ENCODE data around the gene IMPDH1.

IMPDH1 gene

DNA sequence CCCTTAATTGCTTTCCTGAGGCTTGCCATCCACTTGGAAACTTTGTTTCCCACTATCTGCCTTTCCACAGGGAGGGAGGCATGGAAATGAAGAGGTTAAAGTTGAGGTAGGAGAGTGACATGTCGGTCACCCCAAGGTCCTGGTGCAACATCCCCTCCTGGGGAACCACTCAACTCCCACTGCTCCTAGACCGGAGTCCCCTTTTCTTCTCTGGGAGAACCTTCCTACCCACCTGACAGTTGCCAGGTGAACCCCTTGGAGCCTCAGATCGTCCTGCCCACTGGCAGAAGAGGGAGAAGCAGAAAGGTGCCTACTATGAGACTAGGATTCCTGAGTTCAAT, 21.7 kb downstream of the IMPDH1 start:
- DNase-seq (ENCODE audit: low read depth) = no peak
- TF ChIP-seq, protein P1, sequence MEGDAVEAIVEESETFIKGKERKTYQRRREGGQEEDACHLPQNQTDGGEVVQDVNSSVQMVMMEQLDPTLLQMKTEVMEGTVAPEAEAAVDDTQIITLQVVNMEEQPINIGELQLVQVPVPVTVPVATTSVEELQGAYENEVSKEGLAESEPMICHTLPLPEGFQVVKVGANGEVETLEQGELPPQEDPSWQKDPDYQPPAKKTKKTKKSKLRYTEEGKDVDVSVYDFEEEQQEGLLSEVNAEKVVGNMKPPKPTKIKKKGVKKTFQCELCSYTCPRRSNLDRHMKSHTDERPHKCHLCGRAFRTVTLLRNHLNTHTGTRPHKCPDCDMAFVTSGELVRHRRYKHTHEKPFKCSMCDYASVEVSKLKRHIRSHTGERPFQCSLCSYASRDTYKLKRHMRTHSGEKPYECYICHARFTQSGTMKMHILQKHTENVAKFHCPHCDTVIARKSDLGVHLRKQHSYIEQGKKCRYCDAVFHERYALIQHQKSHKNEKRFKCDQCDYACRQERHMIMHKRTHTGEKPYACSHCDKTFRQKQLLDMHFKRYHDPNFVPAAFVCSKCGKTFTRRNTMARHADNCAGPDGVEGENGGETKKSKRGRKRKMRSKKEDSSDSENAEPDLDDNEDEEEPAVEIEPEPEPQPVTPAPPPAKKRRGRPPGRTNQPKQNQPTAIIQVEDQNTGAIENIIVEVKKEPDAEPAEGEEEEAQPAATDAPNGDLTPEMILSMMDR (IDR thresholded peaks at IDR 0.05; ENCODE audit: insufficient read depth, low read depth, low read length, missing control alignments) = no peak

DNA sequence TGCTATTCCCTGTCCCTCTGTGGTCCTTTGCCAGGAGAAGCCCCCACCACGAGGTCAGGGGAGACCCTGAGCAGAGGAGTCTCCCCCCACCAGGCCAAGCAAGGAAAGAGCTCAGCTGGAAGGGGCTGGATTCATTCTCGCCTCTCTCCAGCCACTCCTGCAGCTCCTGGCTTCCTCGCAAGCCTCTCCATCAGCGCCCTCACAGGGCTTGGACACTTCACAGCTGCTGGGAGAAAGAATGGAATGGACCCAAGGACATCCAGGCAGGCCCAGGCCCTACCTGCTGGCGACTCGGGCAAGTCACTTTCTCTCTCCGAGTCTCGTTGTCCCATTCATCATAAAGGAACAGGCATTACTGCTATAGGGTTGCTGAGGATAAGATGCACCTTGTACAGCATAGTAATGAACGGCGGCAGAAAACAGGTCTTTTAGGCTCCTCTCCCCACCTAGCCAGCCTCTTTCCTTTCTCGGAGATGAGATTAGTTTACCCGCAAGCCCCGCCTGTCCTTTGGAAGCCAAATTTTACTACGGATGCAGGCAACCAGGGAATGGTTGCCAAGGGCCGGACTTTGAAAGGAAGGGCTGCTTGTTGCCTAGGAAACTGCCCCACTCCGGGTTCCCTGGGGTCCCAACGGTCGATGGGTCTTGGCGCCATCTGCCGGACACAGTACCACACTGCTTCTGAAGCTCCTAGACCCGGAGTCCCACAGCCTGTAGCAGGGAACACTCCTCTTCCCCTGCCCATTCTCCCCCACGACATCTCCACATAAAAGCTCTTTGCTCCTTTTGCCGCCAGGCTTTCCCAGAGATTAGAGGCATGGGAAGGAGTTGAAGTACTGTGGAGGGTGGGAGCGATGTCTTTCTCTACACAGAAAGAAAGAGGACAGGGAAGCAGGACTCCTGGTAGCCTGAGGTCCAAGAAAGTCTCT, 22.3 kb downstream of the IMPDH1 start:
- H3K4me3 ChIP-seq (ENCODE audit: low read depth, low read length) = no peak overlapping the region
- DNase-seq (ENCODE audit: low read depth) = peak; percentile 67
- TF ChIP-seq, protein P1 (IDR thresholded peaks at IDR 0.05; ENCODE audit: insufficient read depth, low read depth, low read length, missing control alignments) = peak; percentile 91

More for the DNA sequence above, 21.7 kb downstream of the IMPDH1 start:
- no peak overlapping the region for H3K4me3 ChIP-seq (ENCODE audit: low read depth, low read length)

- H3K4me3 ChIP-seq (ENCODE audit: low read depth, low read length) = no peak overlapping the region
- DNase-seq (ENCODE audit: low read depth) = no peak
Measured at GRCh38 chr7:128385988-128386925, 23.5 kb downstream of the IMPDH1 start.

DNA sequence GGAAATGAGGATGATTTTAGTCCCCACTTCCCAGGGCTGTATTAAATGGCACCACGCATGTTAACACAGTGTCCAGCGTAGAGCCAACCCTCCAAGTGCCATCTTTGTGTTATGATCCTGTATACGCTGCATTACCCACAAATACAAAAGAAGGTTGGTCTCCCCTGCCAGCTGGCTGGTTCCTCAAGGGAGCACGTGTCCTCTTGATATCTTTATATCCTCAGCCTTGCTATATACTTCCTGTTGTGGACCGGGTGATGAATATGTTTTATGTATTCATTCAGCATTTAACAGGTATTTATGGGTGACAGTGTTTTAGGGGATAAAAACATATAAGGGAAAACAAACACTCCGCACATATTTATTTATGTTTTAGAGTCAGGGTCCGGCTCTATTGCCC, 25.1 kb downstream of the IMPDH1 start:
- TF ChIP-seq, protein P1 (IDR thresholded peaks at IDR 0.05; ENCODE audit: insufficient read depth, low read depth, low read length, missing control alignments) = no peak
- H3K4me3 ChIP-seq (ENCODE audit: low read depth, low read length) = no peak overlapping the region
- no peak for DNase-seq (ENCODE audit: low read depth)

More at GRCh38 chr7:128385988-128386925, 23.5 kb downstream of the IMPDH1 start:
- TF ChIP-seq, protein P1 (IDR thresholded peaks at IDR 0.05; ENCODE audit: insufficient read depth, low read depth, low read length, missing control alignments) = no peak

GRCh38 chr7:128383776-128384175, 26.0 kb downstream of the IMPDH1 start:
- TF ChIP-seq, protein P1 (IDR thresholded peaks at IDR 0.05; ENCODE audit: insufficient read depth, low read depth, low read length, missing control alignments) = no peak
- H3K4me3 ChIP-seq (ENCODE audit: low read depth, low read length) = no peak overlapping the region
- no peak for DNase-seq (ENCODE audit: low read depth)

DNA sequence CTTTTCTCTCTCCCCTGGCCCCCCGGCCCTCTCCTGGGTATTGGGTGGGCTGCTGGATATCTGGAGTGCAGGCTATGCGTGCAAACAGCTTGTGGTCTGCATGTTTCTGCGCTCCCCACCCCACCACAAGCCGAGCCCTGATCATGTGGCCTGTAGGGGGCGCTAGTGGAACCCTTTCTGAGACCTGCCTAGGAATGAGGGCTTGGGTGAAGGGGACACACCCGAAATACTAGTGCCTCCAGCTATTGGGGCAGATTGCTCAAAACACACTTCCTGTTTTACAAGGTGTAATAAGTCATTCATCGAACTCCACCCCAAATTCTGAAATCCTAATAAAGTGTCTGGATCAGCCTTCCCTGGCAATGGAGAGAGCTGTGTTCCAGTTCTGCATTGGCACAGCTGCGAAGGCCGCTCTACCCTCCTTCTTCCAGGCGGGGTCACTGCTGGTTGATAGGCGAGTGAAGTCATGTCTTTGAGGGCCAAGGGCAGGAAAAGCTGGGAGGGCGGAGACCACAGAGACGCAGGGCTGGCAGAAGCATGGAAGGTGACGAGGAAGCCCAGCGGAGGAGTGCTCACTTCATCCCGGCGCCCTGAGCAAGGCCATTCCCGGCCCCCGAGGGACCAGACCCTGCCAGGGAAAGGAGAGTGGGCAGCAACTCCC, 28.5 kb downstream of the IMPDH1 start:
- H3K4me3 ChIP-seq (ENCODE audit: low read depth, low read length) = no peak overlapping the region
- TF ChIP-seq, protein P1 (IDR thresholded peaks at IDR 0.05; ENCODE audit: insufficient read depth, low read depth, low read length, missing control alignments) = peak; percentile 64
- peak; percentile 36 for DNase-seq (ENCODE audit: low read depth)

Data from GM12865 (cell line).